ENCODE measurements around the gene GATM. TPM values are rescaled to one million over a fixed set of nuclear protein-coding genes. Genes with fewer than 3 reads are reported as not detected.
A peak's percentile ranks its signal among the peaks of the same experiment; 100 is the strongest.

Gene GATM
- total RNA-seq, 1 donor from 2014 or later: 12.1 TPM

DNA sequence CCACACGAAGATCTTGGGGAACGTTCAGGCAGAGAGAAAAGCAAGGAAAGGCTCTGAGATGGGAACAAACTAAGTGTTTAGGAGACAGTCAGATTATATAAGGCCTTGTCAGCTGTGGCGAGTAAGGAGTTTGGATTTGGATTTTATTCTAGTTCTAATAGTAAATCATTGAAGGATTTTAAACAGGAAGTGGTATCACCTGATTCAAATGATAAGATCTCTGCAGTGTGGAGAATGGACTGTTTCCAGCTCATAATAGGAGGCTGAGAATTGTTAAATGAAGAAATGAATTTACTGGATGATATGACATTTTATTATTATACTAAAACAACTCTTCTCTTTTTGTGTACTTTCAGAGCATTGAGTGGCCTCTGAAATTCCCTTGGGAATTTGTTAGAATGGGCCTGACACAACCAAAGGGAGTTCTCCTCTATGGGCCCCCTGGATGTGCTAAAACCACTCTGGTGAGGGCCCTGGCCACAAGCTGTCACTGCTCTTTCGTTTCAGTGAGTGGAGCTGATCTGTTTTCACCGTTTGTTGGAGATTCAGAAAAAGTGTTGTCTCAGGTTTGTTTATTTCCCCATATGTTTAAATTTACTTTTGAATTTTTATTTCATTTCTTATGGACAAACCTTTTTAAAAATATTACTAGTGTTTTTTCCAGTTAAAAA, 36.0 kb upstream of the GATM start:
- Histone ChIP-seq H3K27me3 (ENCODE audit: control insufficient read depth, insufficient read depth, low read length) (no peaks in the 10 kb centered on the region), H3K4me3 (ENCODE audit: low read depth, low read length) (no peak overlapping the region), H3K36me3 (ENCODE audit: control insufficient read depth, insufficient read depth, low read length) (peaks cover 2% of the 10 kb centered on the region)
- no peak for DNase-seq (ENCODE audit: low read depth)
- TF ChIP-seq, protein P1, sequence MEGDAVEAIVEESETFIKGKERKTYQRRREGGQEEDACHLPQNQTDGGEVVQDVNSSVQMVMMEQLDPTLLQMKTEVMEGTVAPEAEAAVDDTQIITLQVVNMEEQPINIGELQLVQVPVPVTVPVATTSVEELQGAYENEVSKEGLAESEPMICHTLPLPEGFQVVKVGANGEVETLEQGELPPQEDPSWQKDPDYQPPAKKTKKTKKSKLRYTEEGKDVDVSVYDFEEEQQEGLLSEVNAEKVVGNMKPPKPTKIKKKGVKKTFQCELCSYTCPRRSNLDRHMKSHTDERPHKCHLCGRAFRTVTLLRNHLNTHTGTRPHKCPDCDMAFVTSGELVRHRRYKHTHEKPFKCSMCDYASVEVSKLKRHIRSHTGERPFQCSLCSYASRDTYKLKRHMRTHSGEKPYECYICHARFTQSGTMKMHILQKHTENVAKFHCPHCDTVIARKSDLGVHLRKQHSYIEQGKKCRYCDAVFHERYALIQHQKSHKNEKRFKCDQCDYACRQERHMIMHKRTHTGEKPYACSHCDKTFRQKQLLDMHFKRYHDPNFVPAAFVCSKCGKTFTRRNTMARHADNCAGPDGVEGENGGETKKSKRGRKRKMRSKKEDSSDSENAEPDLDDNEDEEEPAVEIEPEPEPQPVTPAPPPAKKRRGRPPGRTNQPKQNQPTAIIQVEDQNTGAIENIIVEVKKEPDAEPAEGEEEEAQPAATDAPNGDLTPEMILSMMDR (IDR thresholded peaks at IDR 0.05; ENCODE audit: insufficient read depth, low read length, poor library complexity, severe bottlenecking): no peak

DNA sequence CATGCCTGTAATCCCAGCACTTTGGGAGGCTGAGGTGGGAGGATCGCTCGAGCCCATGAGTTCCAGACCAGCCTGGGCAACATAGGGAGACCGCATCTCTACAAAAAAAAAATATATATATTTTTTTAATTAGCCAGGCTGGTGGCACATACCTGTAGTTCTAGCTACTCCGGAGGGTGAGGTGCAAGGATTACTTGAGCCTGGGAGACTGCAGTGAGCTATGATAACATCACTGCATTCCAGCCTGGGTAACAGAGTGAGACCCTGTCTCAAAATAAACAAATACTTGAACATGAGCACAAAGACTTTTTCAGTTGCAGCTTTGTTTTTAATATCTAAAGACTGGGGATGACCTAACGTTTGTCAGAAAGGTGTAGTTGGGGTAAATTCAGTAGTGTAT, 31.3 kb upstream of the GATM start:
- TF ChIP-seq, protein P1 (IDR thresholded peaks at IDR 0.05; ENCODE audit: insufficient read depth, low read length, poor library complexity, severe bottlenecking): no peak
- DNase-seq (ENCODE audit: low read depth): no peak
- no peak overlapping the region for H3K4me3 ChIP-seq (ENCODE audit: low read depth, low read length)
- H3K27me3 ChIP-seq (ENCODE audit: control insufficient read depth, insufficient read depth, low read length): no peaks in the 10 kb centered on the region
- H3K36me3 ChIP-seq (ENCODE audit: control insufficient read depth, insufficient read depth, low read length): peaks cover 3% of the 10 kb centered on the region

DNA sequence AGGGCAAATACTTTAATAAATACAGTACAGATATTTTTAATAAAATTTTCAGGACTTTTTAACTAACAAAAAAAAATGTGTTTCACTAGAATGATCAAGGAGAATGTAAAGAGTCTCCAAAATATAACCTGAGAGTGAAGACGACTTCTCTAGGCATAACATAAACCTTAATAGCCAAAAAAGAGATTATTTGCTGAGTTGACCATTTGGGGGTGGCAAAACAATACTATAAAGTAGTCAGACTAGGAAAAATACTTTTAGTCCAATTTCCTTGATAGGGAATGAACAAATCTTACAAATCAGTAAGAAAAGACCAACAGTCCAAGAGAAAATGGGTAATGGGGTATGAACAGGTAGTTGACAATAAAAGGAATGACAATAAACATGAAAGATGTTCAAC, 29.4 kb upstream of the GATM start:
- TF ChIP-seq, protein P1 (IDR thresholded peaks at IDR 0.05; ENCODE audit: insufficient read depth, low read length, poor library complexity, severe bottlenecking): no peak
- Histone ChIP-seq H3K36me3 (ENCODE audit: control insufficient read depth, insufficient read depth, low read length) (peaks cover 1% of the 10 kb centered on the region), H3K4me3 (ENCODE audit: low read depth, low read length) (no peak overlapping the region), H3K27me3 (ENCODE audit: control insufficient read depth, insufficient read depth, low read length) (no peaks in the 10 kb centered on the region)
- no peak for DNase-seq (ENCODE audit: low read depth)

DNA sequence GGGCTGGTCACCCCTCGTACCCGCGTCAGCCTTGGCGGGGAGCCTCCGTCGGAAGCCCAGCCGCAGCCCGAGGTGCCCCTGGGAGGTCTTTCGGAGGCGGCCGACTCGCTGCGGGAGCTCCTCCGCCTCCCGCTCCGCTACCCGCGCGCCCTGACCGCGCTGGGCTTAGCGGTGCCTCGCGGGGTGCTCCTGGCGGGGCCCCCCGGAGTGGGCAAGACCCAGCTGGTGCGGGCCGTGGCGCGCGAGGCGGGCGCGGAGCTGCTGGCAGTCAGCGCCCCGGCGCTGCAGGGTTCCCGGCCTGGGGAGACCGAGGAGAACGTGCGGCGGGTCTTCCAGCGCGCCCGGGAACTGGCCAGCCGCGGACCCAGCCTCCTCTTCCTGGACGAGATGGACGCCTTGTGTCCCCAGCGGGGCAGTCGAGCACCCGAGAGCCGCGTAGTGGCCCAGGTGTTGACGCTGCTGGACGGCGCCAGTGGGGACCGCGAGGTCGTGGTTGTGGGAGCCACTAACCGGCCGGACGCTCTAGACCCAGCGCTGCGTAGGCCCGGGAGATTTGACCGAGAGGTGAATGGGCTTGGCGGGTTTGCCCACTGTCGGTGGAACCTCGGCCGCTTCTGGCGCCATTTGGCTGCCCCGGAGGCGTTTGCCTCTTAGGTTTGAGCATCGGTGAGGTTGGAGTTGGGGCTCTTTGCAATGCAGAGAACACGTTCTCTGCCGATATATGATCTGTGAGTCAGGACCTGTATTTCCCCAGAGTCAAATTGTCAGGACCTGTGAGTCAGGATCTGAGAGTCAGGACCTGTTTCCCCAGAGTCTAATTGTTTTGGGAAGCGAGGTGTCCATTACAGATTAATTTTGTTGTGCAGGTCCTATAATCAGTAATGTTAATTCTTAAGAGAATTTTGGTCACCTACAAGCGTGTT, 24.9 kb upstream of the GATM start:
- TF ChIP-seq, protein P1 (IDR thresholded peaks at IDR 0.05; ENCODE audit: insufficient read depth, low read length, poor library complexity, severe bottlenecking): no peak
- peak overlapping the region; percentile 82 for H3K4me3 ChIP-seq (ENCODE audit: low read depth, low read length)
- no peaks in the 10 kb centered on the region for H3K27me3 ChIP-seq (ENCODE audit: control insufficient read depth, insufficient read depth, low read length)
- peak; percentile 14 for DNase-seq (ENCODE audit: low read depth)
- peaks cover 1% of the 10 kb centered on the region for H3K36me3 ChIP-seq (ENCODE audit: control insufficient read depth, insufficient read depth, low read length)

DNA sequence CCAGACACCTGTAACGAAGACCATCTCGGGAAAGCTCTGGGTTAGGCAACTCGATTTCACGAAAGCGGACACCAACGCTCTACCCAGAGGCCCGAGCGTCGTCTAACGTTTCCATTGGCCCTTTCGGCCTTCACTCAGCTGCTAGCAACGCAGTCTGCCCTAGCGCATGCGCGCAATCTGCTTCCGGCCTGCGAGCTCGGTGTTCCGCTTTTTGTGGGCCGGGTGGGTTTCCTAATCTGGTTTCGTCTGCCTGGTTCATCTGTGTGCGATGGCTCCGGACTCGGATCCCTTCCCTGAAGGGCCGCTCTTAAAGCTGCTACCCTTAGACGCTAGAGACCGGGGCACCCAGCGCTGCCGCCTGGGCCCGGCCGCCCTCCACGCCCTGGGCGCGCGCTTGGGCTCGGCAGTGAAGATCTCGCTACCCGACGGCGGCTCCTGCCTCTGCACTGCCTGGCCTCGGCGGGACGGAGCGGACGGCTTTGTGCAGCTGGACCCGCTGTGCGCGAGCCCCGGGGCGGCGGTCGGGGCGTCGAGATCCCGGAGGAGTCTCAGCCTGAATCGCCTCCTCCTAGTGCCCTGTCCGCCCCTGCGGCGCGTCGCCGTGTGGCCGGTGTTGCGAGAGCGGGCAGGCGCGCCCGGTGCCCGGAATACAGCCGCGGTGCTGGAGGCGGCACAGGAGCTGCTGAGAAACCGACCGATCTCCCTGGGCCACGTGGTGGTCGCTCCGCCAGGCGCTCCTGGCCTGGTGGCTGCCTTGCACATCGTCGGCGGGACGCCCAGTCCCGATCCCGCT, 24.0 kb upstream of the GATM start:
- Histone ChIP-seq H3K4me3 (ENCODE audit: low read depth, low read length) (peak overlapping the region; percentile 82), H3K27me3 (ENCODE audit: control insufficient read depth, insufficient read depth, low read length) (no peaks in the 10 kb centered on the region), H3K36me3 (ENCODE audit: control insufficient read depth, insufficient read depth, low read length) (peaks cover 1% of the 10 kb centered on the region)
- TF ChIP-seq, protein P1 (IDR thresholded peaks at IDR 0.05; ENCODE audit: insufficient read depth, low read length, poor library complexity, severe bottlenecking): no peak
- peak; percentile 92 for DNase-seq (ENCODE audit: low read depth)

Measured in kidney epithelial cell (primary cell).